Measurements from ENCODE around the gene CUX1.

Gene CUX1

GRCh38 chr7:101950450-101951119 is 133.2 kb downstream of the CUX1 start:
- H3K4me1 ChIP-seq (ENCODE audit: control insufficient read depth, insufficient read depth, low read length): peaks cover 24% of the 10 kb centered on the region
- H3K4me3 ChIP-seq (ENCODE audit: low read length): no peak overlapping the region
- no peaks in the 10 kb centered on the region for H3K9me3 ChIP-seq (ENCODE audit: control insufficient read depth, low read length)
- DNase-seq (ENCODE audit: low read depth): peak; percentile 62
- H3K9ac ChIP-seq (ENCODE audit: low read length): no peak overlapping the region
- no peaks in the 10 kb centered on the region for H3K36me3 ChIP-seq (ENCODE audit: control insufficient read depth, insufficient read depth, low read length, severe bottlenecking)
- H3K27me3 ChIP-seq (replicated peaks; ENCODE audit: control insufficient read depth, insufficient read depth, low read length): no peaks in the 10 kb centered on the region

DNA sequence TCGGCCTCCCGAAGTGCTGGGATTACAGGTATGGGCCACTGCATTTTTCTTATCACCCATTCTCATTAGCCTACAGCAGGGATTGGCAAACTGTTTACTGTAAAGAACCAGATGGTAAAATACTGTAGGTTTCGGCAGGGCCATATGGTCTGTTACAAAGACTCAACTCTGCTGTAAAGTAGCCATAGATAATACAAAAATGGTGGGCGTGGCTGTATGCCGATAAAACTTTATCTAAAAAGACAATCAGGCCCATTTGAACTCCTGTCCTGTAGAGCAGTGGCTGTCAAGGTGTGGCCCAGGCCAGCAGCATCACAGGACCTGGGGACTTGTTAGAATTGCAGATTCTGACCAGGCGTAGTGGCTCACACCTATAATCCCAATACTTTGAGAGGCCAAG is 134.3 kb downstream of the CUX1 start:
- no peak overlapping the region for H3K4me3 ChIP-seq (ENCODE audit: low read length)
- H3K4me1 ChIP-seq (ENCODE audit: control insufficient read depth, insufficient read depth, low read length): peaks cover 24% of the 10 kb centered on the region
- DNase-seq (ENCODE audit: low read depth): no peak
- H3K27me3 ChIP-seq (replicated peaks; ENCODE audit: control insufficient read depth, insufficient read depth, low read length): no peaks in the 10 kb centered on the region
- no peak overlapping the region for H3K9ac ChIP-seq (ENCODE audit: low read length)
- no peaks in the 10 kb centered on the region for H3K9me3 ChIP-seq (ENCODE audit: control insufficient read depth, low read length)
- no peaks in the 10 kb centered on the region for H3K36me3 ChIP-seq (ENCODE audit: control insufficient read depth, insufficient read depth, low read length, severe bottlenecking)

DNA sequence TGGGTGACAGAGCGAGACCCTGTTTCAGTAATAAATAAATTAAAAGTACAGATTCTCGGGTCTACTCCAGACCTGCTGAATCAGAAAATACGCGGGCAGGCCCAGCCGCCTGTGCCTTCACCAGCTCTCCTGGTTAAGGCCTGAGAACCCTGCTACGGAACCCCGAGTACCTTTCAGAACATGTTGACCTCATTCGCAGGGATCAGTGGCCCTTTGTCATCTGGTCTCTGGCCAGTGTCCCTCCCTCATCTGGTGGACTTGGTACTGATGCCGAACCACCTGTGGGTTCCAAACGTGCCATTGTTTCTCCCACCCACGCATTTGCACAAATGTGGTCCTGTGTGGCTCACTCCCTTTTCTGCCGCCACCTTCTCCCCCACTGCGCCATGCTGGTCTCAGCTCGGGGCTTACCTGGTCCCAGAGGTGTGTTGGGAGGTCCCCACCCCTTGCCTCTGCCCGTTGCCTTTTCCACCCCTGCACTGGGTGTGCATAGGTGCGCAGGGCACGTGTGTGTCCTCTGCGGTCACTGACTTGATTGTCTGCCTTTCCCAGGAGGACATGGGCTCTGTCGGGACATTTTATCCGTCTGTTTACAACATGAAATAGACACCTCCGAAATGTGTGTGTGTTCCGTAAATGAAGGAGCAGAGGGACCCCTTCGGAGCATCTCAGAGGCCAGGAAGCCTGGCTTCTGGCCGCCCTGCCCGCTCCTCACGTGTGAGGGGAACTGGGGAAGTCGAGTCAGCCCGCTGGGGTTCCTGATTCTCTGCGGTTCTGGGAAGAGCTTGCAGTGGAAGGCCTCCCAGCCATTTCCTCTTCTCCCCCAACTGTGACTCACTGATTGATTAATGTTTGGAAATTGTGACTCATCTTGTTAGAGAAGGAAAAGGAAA is 135.2 kb downstream of the CUX1 start:
- Histone ChIP-seq H3K9me3 (ENCODE audit: control insufficient read depth, low read length) (no peaks in the 10 kb centered on the region), H3K4me1 (ENCODE audit: control insufficient read depth, insufficient read depth, low read length) (peaks cover 24% of the 10 kb centered on the region), H3K27me3 (replicated peaks; ENCODE audit: control insufficient read depth, insufficient read depth, low read length) (no peaks in the 10 kb centered on the region), H3K36me3 (ENCODE audit: control insufficient read depth, insufficient read depth, low read length, severe bottlenecking) (no peaks in the 10 kb centered on the region), H3K9ac (ENCODE audit: low read length) (peak overlapping the region; percentile 44), H3K4me3 (ENCODE audit: low read length) (no peak overlapping the region)
- DNase-seq (ENCODE audit: low read depth): peak; percentile 67

DNA sequence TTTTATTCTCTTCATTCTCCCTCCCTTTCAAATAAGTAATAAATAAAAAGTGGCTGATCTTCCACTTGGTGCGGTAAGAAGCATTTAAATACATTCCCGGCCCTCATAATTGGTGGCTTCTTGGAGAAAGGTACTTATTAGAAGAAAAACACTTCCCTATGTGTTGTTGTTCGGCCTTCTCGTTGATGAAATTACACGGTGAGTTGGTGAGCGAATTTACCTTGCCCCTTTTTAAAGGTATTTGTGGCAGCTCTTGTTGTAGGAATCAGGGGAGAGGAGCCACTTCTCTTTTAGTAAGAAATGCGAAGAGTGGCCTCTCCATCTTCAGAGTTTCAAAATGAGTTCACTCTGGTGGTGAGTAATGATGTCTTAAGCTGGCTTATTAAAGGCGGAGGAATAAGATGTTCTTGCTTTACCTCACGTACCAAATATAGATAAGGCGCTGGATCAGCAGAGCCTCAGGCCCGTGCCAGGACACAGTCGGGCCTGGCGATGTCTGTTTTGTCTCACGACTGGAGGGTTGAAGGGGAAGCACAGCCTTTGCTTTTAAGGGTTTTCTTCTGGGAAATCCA is 135.9 kb downstream of the CUX1 start:
- Histone ChIP-seq H3K9ac (ENCODE audit: low read length) (peak overlapping the region; percentile 44), H3K36me3 (ENCODE audit: control insufficient read depth, insufficient read depth, low read length, severe bottlenecking) (no peaks in the 10 kb centered on the region), H3K9me3 (ENCODE audit: control insufficient read depth, low read length) (no peaks in the 10 kb centered on the region), H3K27me3 (replicated peaks; ENCODE audit: control insufficient read depth, insufficient read depth, low read length) (no peaks in the 10 kb centered on the region), H3K4me1 (ENCODE audit: control insufficient read depth, insufficient read depth, low read length) (peaks cover 24% of the 10 kb centered on the region), H3K4me3 (ENCODE audit: low read length) (peak overlapping the region; percentile 60)
- peak; percentile 77 for DNase-seq (ENCODE audit: low read depth)

- H3K36me3 ChIP-seq (ENCODE audit: control insufficient read depth, insufficient read depth, low read length, severe bottlenecking): no peaks in the 10 kb centered on the region
- no peak for DNase-seq (ENCODE audit: low read depth)
- H3K4me3 ChIP-seq (ENCODE audit: low read length): no peak overlapping the region
- no peaks in the 10 kb centered on the region for H3K9me3 ChIP-seq (ENCODE audit: control insufficient read depth, low read length)
- peaks cover 24% of the 10 kb centered on the region for H3K4me1 ChIP-seq (ENCODE audit: control insufficient read depth, insufficient read depth, low read length)
- no peaks in the 10 kb centered on the region for H3K27me3 ChIP-seq (replicated peaks; ENCODE audit: control insufficient read depth, insufficient read depth, low read length)
- H3K9ac ChIP-seq (ENCODE audit: low read length): no peak overlapping the region
Observed at GRCh38 chr7:101954499-101954898, 137.1 kb downstream of the CUX1 start.

DNA sequence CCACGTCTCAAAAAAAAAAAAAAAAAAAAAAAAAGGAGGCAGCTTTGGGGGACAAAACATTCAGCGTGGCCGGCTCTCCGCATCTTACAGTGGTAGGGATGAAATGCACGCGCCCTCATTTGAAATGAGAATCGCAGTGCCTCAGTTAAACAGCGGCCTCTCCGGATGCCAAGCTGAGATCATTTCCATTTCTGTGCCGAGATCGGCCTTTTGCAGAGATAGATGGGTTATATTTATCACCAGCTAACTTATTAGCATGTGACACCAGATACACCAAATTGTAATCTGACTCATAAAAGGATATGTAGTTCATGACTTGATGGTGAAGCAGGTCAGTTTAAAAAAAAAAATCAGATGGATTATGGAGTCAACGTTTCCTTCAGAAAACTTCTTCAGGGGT is 138.7 kb downstream of the CUX1 start:
- Histone ChIP-seq H3K9me3 (ENCODE audit: control insufficient read depth, low read length) (no peaks in the 10 kb centered on the region), H3K36me3 (ENCODE audit: control insufficient read depth, insufficient read depth, low read length, severe bottlenecking) (no peaks in the 10 kb centered on the region), H3K9ac (ENCODE audit: low read length) (no peak overlapping the region), H3K4me1 (ENCODE audit: control insufficient read depth, insufficient read depth, low read length) (peaks cover 18% of the 10 kb centered on the region), H3K27me3 (replicated peaks; ENCODE audit: control insufficient read depth, insufficient read depth, low read length) (no peaks in the 10 kb centered on the region), H3K4me3 (ENCODE audit: low read length) (no peak overlapping the region)
- DNase-seq (ENCODE audit: low read depth): no peak

GRCh38 chr7:101957744-101958525 is 140.5 kb downstream of the CUX1 start:
- DNase-seq (ENCODE audit: low read depth): no peak
- no peaks in the 10 kb centered on the region for H3K36me3 ChIP-seq (ENCODE audit: control insufficient read depth, insufficient read depth, low read length, severe bottlenecking)

DNA sequence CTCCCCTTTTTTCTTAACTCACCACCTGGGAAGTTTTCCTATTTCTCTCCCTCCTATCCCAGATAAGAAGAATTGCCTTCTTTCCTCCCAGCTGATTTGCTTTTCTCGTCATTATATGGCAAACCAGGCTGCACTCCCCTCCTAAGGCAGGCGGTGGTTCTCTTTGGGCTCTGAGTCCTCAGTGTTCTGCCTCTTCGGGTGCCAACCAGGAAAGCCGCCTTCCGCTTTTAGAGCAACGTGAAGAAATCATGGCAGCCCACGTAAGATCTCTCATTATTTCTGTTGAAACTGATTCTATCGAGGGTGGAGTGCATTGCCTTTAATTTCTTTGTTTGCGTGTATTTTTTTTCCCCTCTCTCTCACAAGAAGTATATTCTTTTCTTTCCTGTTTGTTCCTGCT is 141.9 kb downstream of the CUX1 start:
- Histone ChIP-seq H3K9me3 (ENCODE audit: control insufficient read depth, low read length) (no peaks in the 10 kb centered on the region), H3K4me3 (ENCODE audit: low read length) (no peak overlapping the region), H3K27me3 (replicated peaks; ENCODE audit: control insufficient read depth, insufficient read depth, low read length) (no peaks in the 10 kb centered on the region), H3K4me1 (ENCODE audit: control insufficient read depth, insufficient read depth, low read length) (peaks cover 4% of the 10 kb centered on the region), H3K36me3 (ENCODE audit: control insufficient read depth, insufficient read depth, low read length, severe bottlenecking) (no peaks in the 10 kb centered on the region), H3K9ac (ENCODE audit: low read length) (no peak overlapping the region)
- DNase-seq (ENCODE audit: low read depth): no peak

More at GRCh38 chr7:101957744-101958525, 140.5 kb downstream of the CUX1 start:
- Histone ChIP-seq H3K9ac (ENCODE audit: low read length) (no peak overlapping the region), H3K4me3 (ENCODE audit: low read length) (no peak overlapping the region), H3K9me3 (ENCODE audit: control insufficient read depth, low read length) (no peaks in the 10 kb centered on the region), H3K4me1 (ENCODE audit: control insufficient read depth, insufficient read depth, low read length) (peaks cover 18% of the 10 kb centered on the region), H3K27me3 (replicated peaks; ENCODE audit: control insufficient read depth, insufficient read depth, low read length) (no peaks in the 10 kb centered on the region)

- Histone ChIP-seq H3K4me1 (ENCODE audit: control insufficient read depth, insufficient read depth, low read length) (peaks cover 3% of the 10 kb centered on the region), H3K4me3 (ENCODE audit: low read length) (no peak overlapping the region)
- no peak for DNase-seq (ENCODE audit: low read depth)
Observed at GRCh38 chr7:101959829-101960228, 142.4 kb downstream of the CUX1 start.

GRCh38 chr7:101960323-101960722 is 142.9 kb downstream of the CUX1 start:
- DNase-seq (ENCODE audit: low read depth): no peak
- no peaks in the 10 kb centered on the region for H3K9me3 ChIP-seq (ENCODE audit: control insufficient read depth, low read length)
- H3K27me3 ChIP-seq (replicated peaks; ENCODE audit: control insufficient read depth, insufficient read depth, low read length): no peaks in the 10 kb centered on the region
- H3K36me3 ChIP-seq (ENCODE audit: control insufficient read depth, insufficient read depth, low read length, severe bottlenecking): peaks cover 5% of the 10 kb centered on the region
- H3K4me3 ChIP-seq (ENCODE audit: low read length): no peak overlapping the region
- no peak overlapping the region for H3K9ac ChIP-seq (ENCODE audit: low read length)
- H3K4me1 ChIP-seq (ENCODE audit: control insufficient read depth, insufficient read depth, low read length): peaks cover 3% of the 10 kb centered on the region

More at GRCh38 chr7:101959829-101960228, 142.4 kb downstream of the CUX1 start:
- Histone ChIP-seq H3K9me3 (ENCODE audit: control insufficient read depth, low read length) (no peaks in the 10 kb centered on the region), H3K9ac (ENCODE audit: low read length) (no peak overlapping the region), H3K27me3 (replicated peaks; ENCODE audit: control insufficient read depth, insufficient read depth, low read length) (no peaks in the 10 kb centered on the region), H3K36me3 (ENCODE audit: control insufficient read depth, insufficient read depth, low read length, severe bottlenecking) (peaks cover 2% of the 10 kb centered on the region)
